GM06990 (cell line): Measurements from ENCODE around the gene SEMA4C.

Experiments used
- DNase-seq: peaks from one replicate; pipeline ENCODE4 v3.0.0-alpha.2; 2011; ENCODE audit not compliant: insufficient read length; ENCODE audit errors: extremely low read depth
- H3K27me3 ChIP-seq: replicated peaks from 2 replicates; pipeline ENCODE4 v1.6.0; 2011; ENCODE audit warnings: low read length; ENCODE audit not compliant: control insufficient read depth, insufficient read depth
- H3K36me3 ChIP-seq: 2 replicates; pipeline ENCODE4 v1.5.1; 2011; ENCODE audit warnings: low read length; ENCODE audit not compliant: control insufficient read depth, insufficient read depth
- H3K4me3 ChIP-seq: replicated peaks from 2 replicates; pipeline ENCODE4 v1.5.1; 2011; ENCODE audit warnings: low read depth, mild to moderate bottlenecking, control low read depth, low read length
- TF ChIP-seq, protein P1 (sequence below): IDR thresholded peaks from 2 replicates; pipeline ENCODE4 v1.5.1; 2011; ENCODE audit warnings: low read length, control low read depth, mild to moderate bottlenecking, inconsistent platforms; ENCODE audit not compliant: insufficient read depth, poor library complexity, severe bottlenecking

The SEMA4C gene

GRCh38 chr2:96916156-96916630 lies 46.3 kb upstream of the SEMA4C start:
- DNase-seq = no peak
- no peaks in the 10 kb centered on the region; the same call in none of the 2 replicates for H3K27me3 ChIP-seq
- TF ChIP-seq, protein P1, sequence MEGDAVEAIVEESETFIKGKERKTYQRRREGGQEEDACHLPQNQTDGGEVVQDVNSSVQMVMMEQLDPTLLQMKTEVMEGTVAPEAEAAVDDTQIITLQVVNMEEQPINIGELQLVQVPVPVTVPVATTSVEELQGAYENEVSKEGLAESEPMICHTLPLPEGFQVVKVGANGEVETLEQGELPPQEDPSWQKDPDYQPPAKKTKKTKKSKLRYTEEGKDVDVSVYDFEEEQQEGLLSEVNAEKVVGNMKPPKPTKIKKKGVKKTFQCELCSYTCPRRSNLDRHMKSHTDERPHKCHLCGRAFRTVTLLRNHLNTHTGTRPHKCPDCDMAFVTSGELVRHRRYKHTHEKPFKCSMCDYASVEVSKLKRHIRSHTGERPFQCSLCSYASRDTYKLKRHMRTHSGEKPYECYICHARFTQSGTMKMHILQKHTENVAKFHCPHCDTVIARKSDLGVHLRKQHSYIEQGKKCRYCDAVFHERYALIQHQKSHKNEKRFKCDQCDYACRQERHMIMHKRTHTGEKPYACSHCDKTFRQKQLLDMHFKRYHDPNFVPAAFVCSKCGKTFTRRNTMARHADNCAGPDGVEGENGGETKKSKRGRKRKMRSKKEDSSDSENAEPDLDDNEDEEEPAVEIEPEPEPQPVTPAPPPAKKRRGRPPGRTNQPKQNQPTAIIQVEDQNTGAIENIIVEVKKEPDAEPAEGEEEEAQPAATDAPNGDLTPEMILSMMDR = no peak
- no peak overlapping the region for H3K4me3 ChIP-seq
- no peaks in the 10 kb centered on the region for H3K36me3 ChIP-seq

DNA sequence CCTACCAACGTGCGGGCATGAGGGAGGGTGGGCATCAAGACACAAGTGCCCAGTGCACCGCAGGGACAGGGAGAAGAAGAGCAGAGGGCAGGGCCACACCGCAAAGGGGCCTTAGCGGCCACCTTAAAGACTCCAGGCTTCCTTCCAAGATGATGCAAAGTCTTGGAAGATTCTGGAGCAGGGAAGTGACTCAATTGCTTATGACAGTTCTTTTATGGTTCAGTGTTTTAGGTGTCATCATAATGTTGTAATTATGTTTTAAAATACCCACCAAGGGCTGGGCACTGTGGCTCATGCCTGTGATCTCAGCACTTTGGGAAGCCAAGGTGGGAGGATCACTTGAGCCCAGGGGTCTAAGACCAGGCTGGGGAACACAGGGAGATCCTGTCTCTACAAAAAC lies 44.5 kb upstream of the SEMA4C start:
- no peak for DNase-seq
- H3K4me3 ChIP-seq = no peak overlapping the region
- no peaks in the 10 kb centered on the region; the same call in none of the 2 replicates for H3K27me3 ChIP-seq
- H3K36me3 ChIP-seq = no peaks in the 10 kb centered on the region
- TF ChIP-seq, protein P1 = no peak

GRCh38 chr2:96913398-96914202 lies 43.7 kb upstream of the SEMA4C start:
- Histone ChIP-seq H3K36me3 (no peaks in the 10 kb centered on the region), H3K4me3 (no peak overlapping the region), H3K27me3 (no peaks in the 10 kb centered on the region; the same call in none of the 2 replicates)
- no peak for DNase-seq
- TF ChIP-seq, protein P1 = no peak

GRCh38 chr2:96913117-96913397 lies 43.2 kb upstream of the SEMA4C start:
- no peak for DNase-seq
- no peaks in the 10 kb centered on the region; the same call in none of the 2 replicates for H3K27me3 ChIP-seq
- H3K36me3 ChIP-seq = no peaks in the 10 kb centered on the region
- TF ChIP-seq, protein P1 = no peak
- no peak overlapping the region for H3K4me3 ChIP-seq

DNA sequence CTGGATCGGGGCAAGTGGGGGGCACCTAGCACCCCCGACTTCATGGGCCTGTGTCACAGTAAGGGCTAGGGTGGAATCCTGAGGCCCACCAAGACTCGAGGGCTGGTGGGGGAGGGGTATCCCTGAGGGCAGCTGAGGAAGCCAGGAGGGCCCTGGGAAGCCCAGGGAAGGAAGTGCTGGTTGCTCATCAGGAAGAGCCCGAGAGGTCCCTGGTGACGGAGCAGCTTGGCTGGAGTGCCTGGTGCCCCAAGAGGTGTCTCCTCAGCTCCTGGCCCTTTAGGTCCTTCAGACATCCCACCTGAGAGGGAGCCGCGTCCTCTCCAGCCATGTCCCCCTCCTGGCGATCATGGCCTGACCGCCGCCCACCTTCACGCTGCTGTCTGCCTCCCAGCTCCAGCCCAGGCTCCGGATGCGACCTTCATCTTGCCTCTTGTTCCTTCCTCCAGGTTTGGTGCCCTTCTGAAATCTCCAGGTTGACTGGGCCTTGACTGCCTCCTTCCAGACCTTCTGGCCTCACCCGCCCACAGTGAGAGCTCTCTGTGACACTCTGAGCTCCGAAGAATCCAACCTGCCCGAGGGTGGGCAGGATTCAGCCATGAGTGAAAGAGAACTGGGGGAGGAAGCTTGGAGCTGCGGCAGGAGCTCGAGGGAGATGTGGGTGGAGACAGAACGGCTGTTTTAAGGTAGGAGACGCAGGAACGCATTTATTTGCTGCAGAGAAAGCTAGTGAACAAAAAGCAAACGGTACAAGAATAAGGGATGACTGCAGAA lies 42.7 kb upstream of the SEMA4C start:
- TF ChIP-seq, protein P1 = no peak
- no peaks in the 10 kb centered on the region for H3K36me3 ChIP-seq
- no peaks in the 10 kb centered on the region; the same call in none of the 2 replicates for H3K27me3 ChIP-seq
- H3K4me3 ChIP-seq = no peak overlapping the region
- DNase-seq = no peak
